Measurements from ENCODE around the gene PTPRR.

PTPRR gene

DNA sequence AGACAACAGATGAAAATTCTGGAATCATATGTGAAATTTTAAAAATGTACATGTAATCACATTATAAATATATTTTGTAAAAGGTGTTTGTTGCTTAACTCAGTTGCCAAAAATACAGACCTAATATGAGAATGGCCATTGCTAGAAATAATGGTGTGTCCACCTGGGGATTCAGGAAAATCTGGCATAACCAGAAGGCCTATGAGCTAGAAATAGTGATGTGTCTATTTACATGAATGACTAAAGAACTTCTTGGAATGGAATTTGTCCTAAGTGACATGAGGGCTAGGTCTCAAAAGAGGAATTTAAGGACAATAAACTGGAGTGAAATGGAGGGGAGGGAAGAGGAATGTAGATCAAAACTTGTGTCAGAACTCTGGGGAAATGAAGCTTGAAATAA lies 126.4 kb downstream of the PTPRR start:
- no peak for DNase-seq

DNA sequence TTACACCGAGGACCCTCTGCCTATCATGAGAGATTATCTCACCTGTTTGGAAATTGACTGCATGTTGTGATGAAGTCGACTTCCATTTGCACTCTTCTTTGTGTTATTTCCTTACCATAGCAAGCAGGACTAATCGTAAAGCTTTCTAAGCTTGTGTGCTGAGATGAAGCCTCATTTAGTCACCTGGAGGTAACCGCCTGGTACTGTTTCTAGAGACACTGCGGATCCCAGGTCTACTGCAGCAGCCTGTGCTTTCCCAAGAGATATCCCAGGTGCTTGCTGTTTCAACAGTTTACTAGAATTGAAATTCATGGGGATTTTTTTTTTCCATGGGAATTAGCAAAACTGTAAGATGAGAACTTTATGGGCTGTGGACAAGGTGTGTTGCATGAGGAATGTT lies 131.8 kb downstream of the PTPRR start:
- DNase-seq, result no peak

DNA sequence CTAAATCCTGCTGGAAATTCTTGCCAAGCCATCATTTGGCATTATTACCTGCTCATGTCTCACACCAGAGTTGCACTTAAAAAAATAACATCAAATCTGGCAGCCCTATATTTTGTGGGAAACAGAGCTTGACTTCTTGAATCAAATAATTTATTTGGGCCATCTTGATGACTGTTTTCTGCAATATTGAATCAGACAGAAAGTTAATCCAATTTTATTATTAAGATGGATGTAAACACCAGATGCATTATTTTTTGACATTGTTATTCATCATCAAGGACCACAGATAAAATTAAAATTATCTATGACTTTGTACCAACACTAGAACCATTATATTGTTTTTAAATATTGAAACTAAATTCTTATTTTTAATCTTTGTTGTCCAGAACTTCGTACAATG lies 132.9 kb downstream of the PTPRR start:
- DNase-seq, result no peak

DNA sequence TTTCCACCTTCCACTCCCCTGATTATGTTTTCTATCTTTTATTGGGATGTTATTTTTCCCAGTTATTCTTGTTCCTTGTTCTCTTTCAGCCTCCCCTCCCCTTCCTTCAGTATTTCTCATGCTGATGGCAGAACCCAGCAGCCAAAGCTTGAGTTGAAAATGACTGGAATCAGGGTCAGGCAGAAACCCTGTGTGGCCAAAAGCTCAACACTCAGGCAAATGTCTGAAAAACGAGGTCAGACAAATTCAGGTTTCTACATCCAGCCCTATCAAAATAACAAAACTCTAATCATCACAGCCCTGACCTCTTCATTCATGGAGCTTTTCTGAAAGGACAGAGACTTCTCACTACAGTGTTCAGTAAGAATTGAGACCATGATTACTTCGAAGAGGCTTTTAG lies 134.6 kb downstream of the PTPRR start:
- no peak for DNase-seq

DNA sequence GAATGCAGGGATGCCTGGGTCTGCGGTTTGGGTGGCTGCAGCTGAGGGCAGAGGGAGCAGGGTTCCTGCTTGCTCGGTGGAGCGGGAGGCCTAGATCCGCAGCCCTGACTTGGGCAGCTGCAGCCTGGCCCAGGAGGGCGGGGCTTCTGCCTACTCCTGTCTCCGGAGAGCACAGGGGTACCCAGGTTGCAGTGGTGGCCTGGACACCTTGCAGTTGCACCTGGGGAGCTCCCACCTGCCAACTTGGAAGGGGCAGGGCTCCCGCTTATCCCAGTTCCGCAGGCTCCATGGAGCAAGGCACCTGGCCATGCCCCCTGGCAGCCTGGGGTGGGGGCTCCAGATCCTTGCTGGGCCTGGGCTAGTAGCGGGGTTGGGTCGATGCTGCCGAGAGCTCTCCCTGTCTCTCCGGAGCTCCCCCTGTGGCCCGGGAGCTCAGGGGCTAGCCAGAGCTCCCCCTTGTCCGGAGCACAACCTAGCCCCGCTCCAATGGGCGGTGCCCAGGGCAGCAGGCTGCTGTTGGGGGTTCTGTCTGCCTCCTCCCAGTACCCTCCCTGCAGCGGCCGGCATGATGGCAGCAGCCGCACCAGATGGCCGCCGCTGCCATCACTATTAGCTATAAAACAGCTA lies 136.4 kb downstream of the PTPRR start:
- DNase-seq, result no peak

DNA sequence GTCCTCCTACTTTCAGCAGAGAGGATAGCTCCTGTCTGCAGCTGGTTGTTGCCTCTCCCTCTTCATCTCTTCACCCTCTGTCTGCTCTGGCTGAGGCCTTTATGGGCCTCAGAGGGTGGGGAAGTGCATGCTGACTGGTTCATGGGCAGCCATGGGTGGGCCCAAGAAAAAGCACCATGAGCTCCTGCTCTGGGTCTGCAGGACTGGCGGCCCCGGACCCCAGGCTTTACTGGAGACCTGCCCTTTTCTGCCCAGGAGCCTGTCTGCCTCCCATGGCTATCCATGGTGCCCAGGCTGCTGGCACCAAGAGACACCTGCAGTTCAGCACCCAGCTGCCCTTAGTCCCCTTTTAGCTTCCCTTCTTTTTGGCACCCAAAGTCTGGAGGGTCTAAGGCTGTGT lies 137.1 kb downstream of the PTPRR start:
- no peak for DNase-seq

DNA sequence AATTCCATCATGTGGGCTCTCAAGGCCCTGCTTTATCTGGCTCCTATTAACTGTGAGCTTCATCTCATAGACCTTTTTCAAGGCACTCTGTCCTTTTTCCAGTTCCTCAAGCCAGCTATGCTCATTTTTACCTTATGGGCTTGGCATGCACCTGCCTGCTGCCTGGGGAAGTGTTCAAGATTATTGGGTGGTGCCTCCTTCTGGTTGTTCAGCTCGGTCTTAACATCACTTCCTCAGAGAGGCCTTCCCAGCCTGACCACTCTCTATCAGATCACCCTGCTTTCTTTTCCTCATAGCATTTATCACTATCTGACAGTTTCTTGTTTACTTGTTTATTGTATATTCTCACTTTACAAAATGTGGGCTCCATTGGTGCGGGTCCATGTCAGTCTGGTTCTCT lies 141.3 kb downstream of the PTPRR start:
- no peak for DNase-seq

DNA sequence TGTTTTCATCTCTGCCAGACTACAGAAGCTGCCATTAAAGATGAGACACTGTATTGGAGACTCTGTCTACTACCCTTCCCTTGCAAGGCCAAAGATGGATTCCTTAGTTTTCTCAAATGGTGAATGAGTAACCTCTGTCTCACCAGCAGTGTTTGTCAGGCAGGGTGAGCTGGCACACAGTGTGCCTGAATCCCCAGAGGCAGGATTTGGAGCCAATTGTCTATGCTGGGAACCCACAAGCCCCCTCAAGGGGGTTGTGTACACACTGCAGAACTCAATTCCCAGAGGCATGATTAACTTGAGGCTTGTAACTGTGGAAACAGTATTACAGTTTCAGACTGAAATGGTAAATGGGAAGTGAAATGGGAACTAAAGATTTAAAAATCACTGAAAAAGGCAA lies 146.5 kb downstream of the PTPRR start:
- no peak for DNase-seq

DNA sequence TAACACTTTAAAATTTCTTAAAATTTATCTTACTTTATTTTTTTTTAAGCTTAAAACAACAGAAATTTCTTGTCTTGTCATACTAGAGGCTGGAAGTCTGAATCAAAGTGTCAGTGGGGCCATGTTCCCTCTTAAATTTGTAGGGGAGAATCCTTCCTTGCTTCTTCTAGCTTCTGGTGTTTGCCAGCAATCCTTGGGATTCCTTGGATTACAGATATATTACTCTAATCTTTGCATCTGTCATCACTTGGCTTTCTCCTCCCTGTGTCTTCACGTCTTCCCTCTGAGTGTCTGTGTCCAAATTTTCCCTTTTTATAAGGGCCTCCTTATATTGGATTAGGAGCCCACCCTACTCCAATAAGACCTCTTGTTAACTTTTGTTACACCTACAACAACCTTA lies 147.7 kb downstream of the PTPRR start:
- no peak for DNase-seq

DNA sequence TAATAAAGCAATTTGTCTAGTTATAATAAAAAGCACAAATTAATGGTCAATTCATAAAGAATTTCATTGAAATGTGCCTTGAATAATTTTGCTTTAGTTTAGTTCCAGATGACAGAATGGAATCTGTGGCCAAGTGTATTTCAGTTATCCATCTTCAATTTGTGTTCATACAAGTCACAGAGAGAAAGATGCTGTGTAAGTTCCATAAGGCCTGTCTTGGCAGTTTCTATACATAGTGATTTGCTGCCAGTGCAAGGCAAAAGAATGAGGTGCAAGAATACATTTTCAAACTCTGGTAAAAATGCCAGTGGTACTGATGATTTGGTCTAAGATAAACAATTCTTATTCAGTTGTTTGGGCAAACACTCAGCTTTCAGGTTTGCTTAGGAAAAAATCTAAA lies 149.0 kb downstream of the PTPRR start:
- DNase-seq, result no peak

DNA sequence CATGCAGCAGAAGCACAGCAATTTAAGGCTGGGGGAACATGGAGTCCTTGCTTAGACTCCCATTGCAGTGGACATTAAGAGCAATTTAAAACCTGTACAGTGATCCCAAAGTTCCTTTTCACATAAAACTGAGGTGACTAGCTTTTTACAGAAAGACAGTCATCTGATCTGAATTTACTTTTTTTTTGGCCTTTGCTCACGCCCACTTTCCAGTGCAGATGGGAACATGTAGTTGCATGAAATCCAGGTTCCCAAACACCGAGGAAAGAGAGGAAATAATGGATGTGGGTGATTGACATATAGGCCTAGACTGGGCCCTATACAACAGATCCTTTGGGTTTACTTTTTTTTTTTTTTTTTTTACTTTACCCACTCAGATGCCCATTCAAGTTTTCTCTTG lies 156.9 kb downstream of the PTPRR start:
- DNase-seq, result no peak

DNA sequence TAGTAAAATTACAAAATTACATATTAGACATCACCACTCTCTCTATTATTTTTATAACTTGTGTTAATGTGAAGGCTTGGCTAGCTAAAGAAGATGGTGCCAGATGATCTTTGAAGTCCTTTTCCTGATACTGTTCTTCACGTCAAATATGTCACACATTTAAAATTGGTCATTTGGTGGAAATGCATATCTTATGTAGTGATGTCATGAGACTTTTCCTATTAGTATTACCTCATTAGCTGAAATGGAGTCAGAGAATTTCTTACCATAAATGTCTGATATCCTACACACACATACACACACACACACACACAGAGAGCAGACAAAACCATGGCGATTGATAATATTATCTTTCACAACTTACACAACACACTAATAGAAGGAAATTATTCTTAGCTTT lies 158.5 kb downstream of the PTPRR start:
- DNase-seq, result no peak

DNA sequence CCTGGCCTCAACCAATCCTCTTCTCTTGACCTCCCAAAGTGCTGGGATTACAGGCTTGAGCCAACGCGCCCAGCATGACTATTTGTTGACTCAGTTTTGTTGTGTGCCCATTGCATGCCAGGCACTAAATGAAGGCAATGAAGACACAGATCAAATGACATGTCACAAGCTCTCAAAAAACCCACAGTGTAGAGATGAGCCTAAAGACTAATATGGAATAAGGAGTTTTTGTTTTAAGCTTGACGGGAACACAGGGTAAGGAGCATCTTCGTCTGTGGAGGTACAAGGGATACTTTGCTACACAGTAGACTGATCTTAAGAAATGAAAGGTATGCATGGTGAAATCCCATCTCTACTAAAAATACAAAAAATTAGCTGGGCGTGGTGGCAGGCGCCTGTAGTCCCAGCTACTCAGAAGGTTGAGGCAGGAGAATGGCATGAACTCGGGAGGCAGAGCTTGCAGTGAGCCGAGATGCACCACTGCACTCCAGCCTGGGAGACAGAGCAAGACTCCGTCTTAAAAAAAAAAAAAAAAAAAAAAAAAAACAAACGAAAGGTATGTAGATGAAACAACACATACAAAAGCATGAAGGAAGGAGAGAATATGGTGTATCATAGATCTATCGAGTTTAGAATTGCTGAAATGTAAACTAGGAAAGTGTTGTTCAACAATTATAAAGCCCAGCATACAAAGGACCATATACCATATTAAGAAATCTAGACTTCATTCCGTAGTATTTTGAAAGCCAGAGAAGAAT lies 161.2 kb downstream of the PTPRR start:
- no peak for DNase-seq

DNA sequence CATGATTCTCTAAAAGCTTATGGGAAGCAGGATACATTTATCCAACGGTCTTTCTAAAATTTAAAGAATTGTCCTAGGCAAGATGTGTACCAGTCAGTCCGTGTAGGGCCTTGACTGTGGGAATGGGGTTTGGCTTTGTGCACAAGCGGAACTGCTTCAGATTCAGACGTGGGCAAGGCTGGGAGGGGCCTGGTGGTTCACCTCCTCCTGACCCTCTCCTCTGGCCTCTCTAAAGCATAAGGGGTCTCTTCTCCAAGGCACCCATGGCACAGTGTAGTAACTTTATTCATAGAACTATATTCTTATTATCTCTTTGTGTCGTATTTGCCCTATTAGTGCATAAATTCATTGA lies 162.1 kb downstream of the PTPRR start:
- DNase-seq, result no peak

DNA sequence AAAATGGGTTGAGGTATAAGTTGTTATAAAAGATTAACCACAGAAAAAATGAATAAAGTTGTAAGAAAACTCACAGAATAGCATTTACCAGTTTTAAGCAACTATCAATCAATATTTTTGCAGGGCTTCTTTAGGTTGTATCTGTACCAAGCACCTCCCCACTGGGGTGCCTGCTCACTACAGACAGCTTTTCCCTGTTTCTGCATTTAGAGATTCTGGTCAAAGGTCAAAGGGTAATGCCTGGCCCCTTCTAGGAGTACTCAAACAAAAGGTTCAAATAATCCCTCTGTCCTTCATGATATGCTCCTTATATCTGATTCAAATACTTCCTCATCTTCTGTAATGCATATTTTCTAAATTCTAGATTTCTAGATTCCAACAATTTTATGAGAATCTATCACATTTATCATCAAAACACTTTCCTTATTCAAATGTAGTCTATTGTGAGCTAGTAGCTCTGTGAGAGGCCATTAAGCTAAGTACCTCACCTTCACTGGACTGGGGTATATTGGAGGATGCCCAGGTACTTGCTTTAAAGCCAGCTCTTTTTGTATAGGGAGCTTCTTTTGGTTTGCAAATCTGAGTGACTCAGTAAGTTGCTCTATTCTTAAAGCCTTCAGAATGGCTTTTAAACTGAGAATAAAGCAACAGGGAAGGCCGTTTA lies 162.6 kb downstream of the PTPRR start:
- no peak for DNase-seq

DNA sequence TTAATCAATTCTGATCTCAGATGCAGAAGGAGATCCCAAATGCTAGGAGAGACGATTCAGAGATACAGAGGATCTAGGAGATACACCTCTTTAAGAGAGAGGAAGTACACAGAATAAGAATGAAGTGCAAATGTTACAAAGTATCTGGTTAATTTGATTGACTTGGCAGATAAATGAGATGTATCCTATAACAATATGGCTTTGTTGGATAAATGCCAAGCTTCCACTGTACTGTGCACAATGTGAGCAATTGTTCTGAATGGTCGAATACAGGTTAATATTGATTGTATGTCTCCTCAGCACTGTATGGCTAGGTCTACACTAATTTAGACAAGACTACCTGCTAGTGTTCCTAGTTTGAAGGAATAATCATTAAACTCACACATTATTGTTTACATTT lies 163.7 kb downstream of the PTPRR start:
- no peak for DNase-seq

DNA sequence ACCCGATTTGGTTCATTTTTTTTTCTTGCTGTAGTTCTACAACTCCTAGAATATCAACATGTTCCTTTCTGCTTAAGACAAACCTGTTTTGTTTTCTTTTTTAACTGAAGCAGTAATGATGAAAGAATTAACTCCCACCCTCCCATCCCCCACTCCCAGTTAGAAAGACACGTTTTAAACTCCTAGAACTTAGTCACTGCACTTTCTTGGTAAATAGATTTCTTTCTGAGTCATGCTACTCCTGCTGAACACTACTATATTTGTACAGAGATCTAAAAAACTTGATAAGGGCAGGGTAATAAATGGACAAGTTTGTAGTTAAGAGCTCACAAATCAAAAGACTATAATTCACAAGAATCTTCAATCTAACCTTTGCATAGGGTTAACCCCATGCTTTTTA lies 164.4 kb downstream of the PTPRR start:
- DNase-seq, result no peak

DNA sequence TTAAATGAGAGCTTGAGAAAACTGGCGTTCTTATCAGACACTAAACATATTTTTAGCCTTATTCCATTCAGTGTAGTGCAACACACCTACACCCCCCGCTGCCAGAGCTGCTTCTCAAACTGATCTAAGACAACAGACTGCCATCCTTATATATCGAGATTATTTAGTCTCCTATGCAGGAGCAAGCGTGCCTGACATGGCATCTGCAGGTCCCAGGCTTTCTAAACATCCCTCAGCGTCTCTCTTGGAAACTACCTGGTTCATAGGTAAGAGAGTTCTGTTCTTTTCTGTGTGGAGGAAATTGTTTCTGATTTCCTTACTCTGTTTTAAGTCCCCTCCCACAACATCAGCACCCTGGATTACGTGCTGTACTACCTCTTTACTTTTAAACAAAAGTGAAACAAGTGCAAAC lies 166.2 kb downstream of the PTPRR start:
- DNase-seq, result no peak

DNA sequence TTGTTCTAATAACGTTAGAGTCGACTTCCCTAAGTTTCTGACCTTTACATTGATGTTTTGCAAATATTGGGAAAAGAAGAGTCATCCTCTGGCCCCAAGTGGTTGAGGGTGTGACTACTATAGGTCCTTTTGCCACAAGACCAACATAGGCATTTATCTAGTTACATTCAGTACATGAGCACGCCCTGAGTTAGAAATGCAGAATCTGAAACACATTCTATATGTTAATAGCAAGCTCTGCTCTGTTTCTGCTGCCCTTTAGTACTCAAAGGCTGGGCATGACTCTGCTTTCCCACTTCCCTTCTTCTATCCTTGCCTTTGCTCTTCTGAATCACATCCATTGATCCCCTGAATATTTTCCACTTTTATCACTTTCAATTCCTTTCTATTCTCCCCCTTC lies 168.2 kb downstream of the PTPRR start:
- DNase-seq, result no peak

DNA sequence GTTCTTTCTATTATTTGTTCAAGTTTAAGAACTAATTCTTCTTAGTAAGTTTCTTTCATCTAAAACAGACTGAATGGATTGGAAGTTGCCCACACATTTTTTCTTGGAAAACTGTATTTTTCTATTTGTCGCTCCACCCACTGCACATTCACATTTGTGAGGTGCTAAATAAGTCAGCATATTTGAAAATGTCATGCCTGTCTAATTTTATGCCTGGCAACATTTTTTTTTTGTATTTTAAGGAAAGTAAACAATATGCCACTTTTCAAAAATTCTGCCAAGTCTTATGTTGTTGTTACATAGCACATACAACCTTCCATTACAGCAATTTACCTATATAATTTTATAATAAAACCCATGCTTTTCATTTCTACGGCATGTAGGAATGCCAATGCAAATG lies 170.6 kb downstream of the PTPRR start:
- DNase-seq, result no peak

DNA sequence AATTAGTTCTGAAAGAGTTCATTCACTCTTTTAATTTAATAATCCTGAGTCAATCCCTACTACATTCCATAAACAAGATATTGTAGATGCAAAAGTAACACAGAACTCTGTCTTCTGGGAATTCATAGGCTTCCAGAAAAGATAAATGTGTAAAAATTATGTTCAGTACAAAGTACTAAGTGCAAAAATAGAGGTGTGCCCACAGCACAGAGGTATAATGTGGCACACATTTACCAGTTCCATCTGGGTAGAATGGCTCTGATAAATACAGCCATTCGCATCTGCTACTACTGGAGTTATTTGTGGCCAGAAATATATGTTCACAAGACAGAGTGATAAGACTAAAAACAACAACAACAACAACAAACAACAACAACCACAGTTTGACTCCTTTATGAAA lies 171.7 kb downstream of the PTPRR start:
- no peak for DNase-seq

DNA sequence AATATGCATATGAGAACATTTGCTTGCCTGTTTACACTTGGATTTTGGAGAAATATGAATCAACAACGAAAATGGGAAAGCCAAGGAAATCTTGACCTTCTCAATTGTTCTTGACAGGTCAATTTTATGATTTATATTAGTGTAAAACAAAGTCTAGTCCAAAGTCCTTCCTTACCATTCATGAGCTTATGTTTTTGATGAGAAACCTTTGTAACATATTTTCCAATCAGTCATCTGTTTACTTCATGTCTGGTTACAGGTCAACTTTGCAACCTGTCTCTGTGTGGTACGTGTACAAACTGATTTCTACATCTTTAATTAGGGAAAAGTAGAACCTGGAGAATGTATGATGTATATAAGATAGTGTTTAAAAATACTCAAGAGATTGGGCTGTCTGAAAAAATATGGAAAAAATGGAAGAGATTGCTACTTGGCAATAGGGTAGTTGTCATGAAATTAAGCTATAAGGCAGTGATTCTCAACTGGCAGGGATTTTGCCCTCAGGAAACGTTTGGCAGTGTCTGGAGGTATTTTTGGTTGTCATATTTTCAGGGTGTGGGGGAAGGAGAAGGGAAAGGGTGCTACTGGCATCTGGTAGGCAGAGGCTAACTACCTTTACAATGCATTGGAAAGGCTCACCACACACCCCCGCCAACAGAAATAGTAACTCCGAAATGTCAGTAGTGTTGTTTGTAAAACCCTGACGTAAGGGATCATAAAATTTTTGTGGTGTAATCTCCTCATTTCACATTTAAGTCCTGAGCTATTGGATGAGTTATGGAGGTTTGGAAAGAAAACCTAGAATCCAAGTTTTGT lies 172.9 kb downstream of the PTPRR start:
- DNase-seq, result no peak

DNA sequence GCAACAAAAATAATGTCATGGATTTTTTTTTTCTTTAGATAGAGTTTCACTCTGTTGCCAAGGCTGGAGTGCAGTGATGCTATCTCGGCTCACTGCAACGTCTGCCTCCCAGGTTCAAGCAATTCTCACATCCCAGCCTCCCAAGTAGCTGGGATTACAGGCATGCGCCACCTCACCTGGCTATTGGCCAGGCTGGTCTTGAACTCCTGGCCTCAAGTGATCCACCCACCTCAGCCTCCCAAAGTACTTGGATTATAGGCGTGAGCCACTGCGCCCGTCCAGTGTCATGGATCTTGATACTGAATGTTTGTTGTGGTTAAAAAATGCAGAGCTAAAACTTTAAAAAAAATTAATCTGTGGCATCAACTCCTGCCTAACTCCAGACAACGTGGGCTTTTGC lies 175.5 kb downstream of the PTPRR start:
- no peak for DNase-seq

DNA sequence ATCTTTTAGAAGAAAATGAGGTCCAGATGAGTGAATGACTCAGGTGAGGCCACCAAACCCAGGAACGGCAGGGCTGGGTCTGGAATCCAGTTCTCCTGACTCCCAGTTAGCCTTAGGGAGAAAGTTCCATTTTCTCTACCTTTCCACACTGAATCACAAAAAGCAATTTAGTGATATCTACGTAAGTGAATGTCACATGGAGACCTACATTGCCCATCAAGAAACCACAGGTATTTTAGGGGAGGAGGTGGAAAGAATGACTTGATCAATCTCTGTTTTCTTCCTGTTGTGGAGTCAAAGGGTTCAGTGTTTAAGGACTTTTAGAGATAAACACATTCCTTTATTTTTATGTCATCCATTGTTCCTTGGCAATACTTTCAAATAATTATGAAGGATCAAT lies 176.4 kb downstream of the PTPRR start:
- no peak for DNase-seq

All from NCI-H2171 (cell line).